ELR (cell line): ENCODE measurements around the gene DOK1.
"Not testable (repeated sequence)": the region's sequence is repeated elsewhere in the genome, so short reads cannot be mapped to it uniquely, and the experiment has no call there.

Source experiments
- DNase-seq: peaks from one replicate; pipeline ENCODE4 v3.0.0-alpha.2; 2015; ENCODE audit warnings: low read depth

DOK1 gene

DNA sequence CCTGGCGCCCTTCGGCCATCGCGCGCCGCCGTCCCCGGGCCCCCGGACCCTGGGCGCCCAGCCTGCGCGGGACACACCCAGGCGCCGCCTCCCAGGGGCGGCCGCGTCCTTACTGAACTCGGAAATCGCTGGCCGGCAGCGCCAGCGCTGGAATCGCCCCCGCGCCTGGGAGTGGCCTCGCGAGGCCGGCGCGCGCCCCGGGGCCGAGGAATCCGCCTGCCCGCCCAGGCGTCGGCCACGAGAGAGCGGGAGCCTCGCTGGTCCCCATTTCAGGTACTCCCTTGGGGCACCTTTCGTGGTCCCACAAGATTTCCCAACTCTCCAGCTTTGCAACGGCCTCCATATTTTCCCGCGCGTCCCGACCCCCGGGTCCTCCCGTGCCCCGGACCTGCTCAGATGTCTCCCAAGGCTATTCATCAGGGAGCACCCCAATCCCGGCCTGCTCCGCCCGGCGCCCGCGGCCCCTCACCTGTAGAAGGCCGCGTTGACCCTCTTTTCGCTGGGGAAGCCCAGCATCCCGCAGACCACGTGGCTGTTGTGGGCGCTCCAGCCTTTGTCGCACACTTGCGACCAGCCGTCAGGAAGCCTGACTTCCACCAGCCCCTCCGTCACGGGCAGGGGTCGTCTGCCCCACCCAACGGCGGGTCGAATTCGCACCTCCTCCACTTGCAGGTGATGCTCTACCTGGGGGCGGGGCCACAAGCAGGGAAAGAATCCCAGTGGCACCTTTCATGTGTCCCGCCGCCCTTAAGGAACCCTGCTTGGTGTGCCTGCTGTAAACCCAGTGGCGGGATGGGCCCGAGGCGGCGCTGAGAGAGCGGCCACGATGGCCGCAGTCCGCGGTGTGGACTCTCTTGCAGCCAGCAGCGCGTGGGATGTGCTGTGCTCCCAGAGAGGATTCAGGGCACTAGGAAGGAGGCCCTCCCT lies 5.4 kb upstream of the DOK1 start:
- peak; percentile 80 for DNase-seq

DNA sequence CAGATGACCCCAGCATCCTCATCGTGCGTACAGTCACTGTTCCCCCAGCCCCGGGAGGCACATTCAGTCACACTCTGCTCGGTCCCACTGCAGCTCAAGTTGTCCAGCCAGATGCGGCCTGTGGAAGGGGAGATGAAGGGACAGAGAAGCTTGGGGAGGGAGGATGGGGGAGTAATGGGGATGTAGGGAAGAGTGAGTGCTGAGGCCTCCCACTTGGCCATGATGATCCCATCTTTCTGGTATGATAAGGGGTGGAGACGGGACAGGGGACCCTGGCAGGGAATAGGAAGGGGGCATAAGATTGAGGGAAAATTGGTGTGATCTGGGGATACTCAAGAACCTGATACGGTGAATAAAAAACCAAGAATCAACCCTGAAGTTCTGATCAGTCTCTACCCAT lies 4.3 kb upstream of the DOK1 start:
- no peak for DNase-seq

DNA sequence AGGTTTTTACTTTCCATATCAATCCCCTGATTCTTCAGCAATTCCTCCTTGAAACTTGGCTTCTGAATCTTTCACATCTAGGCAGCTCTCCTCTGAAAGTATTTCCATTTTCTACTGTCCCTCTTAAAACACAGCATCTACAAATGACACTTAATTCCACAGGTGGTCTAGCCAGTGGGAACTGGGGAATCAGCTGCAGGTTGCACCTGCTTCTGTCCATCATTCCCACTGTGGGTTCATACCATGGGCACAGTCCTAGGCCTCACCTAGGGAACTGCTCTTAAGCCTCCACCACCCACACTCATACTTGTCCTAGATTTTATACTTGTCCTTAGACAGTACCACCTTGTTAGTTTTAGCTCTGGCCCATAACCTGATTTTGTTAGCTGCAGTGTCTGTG lies 3.0 kb upstream of the DOK1 start:
- no peak for DNase-seq

DNA sequence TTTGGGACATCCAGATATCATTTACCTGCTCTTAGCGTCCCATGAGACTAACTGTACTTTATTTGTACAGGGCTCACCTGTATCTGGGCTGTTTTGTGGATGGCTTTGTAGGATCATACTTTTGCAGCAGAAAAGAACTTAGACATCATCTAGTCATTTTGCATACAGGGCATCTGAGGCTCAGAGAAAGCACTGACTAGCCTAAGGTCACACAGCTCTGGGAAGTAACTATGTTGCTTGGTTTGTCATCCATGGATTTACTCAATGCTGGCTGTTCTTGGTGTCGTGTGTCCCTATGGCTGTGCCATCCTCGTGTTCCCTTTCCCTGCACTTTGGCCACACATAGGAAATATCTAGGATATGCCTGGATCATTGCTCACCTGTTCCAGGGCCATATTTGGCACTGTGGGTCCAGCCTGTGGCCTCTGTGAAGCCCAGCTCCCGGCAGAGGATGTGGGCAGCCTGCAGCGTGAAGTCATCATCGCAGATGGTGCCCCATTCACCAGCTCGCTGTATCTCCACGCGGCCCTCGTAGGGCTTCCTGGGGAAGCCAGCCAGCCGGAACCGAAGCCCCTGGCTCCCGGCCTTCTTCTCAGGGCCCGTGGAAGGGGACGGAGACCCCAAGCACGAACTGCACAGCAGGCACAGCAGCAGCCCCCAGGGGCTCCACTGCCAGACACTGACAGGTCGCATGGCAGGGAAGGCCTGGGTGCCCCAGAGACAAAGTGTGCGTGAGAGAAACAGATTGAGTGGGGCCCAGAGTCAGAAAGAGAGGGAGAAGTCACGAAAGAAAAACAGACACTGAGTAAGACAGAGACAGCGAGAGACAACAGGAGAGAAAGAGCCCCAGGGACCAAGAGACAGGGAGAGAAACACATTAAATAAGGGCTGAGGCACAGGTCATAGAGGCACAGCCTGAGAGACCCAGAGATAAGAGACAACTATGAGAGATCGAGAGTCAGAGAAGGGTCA lies 2.3 kb upstream of the DOK1 start:
- DNase-seq, result no peak

DNA sequence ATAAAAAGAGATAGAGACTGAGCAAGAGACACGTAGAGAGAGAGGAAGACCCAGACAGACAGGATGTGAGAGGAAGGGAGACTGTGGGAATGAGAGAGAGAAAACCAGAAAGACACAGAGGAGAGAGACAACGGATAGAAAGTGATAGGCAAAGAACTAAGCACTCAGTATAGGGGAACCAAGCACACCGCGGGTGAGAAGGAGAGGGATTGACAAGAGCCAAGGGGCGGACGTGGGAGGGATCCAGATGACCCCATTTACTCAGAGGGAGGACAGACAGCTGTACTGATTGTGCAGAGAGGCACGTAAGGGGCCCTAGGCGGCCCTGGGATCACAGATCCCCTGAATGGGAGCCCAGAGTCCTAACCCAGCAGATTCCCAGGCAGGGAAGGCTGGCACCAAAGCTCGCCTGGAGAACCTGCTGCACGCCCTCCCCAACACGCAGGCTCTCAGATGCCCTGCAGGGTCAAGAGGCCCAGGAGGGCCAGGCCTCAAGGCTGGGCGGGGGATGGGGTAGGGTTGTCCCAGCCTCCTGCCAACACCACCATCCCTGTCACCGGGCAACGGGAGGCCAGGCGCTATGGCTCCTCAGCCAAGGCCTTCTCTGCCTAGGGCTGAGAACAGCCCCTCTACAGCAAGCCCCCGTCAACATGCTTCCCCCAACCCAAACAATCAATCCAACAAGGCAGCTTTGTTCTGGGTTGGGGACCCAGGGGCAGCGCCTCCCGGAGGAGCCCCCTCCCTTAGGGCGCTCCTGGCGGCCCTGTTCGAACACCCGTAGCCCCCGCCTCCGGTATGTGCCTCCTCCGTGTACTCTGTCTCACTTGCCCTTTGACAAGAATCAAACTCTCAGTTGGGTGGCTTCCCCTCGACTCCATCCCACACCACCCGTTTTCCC lies 1.4 kb upstream of the DOK1 start:
- no peak for DNase-seq

DNA sequence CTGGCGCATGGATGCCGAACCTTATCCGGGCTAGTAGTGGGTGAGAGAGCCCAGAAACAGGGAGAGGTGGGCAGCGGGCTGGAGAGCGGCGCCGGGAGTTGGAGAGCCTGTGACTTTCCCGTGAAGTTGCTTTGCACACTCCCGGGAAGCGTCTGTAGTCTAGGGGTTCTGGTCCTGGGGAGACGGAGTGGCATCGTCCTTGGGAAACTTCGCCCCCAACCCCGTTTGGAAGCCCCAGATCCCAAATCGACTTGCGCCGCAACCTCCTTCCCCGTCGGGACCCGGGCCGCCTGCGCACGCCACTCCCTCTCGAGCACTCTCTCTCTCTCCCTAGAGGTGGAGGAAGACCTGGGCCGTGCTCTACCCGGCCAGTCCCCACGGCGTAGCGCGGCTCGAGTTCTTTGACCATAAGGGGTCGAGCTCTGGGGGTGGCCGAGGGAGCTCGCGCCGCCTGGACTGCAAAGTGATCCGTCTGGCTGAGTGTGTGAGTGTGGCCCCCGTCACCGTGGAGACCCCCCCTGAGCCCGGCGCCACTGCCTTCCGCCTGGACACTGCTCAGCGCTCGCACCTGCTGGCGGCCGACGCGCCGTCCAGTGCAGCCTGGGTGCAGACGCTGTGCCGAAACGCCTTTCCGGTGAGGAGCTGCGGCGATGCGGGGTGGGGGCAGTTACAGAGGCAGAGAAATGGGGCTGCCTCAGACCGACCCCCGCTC lies 456 bp downstream of the DOK1 start:
- no peak for DNase-seq

DNA sequence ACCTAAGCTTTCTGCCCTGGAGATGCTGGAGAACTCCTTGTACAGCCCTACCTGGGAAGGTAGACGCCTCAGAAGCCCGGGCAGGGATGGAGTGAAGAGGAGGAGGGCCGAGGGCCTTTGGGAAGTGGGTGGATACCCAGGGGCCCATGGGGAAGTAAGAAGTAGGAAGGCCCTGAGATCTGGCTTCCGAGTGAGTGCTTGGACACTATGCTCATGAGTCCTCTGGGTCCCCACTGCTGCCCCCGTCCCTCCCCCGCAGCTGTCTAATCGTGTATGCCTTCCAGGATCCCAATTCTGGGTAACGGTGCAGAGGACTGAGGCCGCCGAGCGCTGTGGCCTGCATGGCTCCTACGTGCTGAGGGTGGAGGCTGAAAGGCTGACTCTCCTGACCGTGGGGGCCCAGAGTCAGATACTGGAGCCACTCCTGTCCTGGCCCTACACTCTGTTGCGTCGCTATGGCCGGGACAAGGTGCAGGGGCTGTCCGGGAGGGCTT lies 1.1 kb downstream of the DOK1 start:
- no peak for DNase-seq

DNA sequence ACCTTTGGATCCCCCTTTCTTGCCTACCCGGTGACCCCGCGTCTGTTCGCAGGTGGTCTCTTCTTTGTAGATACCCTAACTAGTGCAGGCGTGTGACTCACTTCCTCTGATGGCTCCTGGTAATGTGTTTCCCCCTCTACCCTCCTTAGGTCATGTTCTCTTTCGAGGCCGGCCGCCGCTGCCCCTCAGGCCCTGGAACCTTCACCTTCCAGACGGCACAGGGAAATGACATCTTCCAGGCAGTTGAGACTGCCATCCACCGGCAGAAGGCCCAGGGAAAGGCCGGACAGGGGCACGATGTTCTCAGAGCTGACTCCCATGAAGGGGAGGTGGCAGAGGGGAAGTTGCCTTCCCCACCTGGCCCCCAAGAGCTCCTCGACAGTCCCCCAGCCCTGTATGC lies 1.6 kb downstream of the DOK1 start:
- DNase-seq, result no peak

DNA sequence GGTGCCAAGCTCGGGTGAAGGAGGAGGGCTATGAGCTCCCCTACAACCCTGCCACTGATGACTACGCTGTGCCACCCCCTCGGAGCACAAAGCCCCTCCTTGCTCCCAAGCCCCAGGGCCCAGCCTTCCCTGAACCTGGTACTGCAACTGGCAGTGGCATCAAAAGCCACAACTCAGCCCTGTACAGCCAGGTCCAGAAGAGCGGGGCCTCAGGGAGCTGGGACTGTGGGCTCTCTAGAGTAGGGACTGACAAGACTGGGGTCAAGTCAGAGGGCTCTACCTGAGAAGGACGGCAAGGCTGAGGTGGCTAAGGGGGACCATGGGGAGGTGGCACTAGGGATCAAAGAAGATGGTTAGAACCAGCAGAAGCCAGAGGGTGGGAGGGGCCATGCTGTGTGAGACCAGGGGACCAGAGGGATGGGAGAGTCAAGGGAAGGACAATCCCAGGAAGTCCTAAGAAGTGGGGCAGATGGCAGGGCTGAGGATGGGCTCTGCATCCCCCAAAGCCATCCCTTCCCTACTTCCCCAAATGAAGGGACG lies 2.4 kb downstream of the DOK1 start:
- no peak for DNase-seq

DNA sequence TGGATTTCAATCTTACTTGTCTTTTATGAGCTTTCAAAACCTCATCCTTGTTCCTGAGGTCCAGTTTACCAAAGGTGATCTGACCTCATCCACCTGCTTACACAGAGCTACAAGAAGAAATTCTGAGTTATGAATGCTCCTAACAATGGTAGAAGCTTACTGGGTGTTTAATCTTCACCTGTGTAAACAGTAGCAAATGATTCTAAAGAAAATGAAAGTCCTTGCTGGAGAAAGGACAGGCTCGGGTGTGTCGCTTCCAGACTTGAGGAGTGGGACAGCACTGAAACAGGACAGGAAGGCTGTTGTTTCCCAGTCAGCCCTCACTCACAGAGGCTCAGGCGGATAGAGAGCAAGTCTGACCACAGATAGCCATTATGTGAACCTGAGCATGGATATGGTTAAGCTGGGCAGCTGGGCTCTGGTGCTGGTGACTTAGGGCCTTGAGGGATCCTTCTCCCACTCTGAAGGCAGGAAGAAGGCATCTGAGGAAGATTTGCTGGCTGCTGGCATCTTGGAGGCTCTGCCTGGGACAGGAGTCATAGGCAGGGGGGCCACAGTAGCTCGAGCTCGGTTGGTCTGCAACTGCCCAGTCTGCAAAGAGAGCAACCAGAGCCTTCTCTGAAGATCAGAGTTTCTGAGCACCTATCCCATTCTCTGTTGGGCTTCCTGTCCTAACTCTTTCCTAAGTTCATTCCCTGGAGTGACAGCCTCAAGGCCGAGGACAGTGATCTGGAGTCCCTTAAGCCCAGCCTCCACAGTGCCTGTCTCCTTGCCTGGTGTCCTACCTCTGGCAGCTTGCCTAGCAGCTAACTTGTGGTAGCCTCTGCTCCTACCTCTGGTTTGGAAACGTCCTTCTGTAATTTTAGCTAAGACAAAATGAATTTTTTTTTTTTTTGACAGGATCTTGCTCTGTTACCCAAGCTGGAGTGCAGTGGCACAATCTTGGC lies 4.0 kb downstream of the DOK1 start:
- DNase-seq, result no peak

DNA sequence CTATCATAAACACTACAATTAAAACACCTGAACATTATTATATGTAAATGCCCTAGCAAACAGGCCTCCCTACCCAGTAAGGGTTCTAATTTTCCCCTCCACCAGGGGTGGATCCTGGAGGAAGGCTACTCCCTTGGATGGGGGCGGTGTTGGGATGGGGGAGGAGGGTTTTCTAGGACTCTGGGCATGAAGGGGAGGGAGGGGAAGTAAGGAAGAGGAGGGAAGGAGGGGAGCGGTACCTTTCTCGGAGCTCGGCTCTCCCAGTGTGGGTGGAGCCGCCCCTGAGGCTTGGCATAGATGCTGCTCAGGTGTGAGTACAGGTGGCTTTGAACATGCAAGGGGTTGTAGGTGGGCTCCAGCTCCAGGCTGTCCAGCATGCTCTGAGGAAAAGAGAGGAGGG lies 5.4 kb downstream of the DOK1 start:
- DNase-seq, result no peak

DNA sequence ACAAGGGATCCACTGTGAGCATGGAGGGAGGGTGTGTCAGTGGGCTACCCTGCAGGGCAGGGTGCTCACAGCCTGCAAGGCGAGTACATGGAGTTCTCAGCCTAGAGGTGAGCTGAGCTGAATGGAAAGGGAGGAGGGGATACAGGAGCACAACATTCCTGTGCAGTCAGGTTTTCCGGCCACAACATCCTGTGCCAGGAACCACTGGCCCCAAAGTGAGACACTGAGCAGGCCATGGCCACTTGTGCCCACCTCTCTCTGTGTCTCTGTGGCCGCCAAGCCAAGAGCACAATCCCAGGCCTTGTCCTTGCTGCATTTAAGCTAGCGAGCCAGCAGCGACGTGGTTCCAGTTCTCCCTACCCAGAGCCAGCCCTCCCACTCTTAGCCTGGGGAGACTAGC lies 6.1 kb downstream of the DOK1 start:
- peak; percentile 30 for DNase-seq

DNA sequence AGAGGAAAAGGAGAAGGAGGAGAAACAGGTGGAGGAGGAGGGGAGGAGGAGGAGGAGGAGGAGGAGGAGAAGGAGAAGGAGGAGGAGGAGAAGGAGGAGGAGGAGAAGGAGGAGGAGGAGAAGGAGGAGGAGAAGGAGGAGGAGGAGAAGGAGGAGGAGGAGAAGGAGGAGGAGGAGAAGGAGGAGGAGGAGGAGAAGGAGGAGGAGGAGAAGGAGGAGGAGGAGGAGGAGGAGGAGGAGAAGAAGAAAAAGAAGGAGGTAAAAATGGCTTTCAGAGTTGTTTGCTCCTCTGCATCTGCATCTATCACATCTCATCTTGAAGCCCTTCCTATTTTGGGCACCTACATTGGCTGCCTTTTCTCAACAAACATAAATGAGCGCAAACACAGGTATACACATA lies 6.5 kb downstream of the DOK1 start:
- DNase-seq, result not testable (repeated sequence)

DNA sequence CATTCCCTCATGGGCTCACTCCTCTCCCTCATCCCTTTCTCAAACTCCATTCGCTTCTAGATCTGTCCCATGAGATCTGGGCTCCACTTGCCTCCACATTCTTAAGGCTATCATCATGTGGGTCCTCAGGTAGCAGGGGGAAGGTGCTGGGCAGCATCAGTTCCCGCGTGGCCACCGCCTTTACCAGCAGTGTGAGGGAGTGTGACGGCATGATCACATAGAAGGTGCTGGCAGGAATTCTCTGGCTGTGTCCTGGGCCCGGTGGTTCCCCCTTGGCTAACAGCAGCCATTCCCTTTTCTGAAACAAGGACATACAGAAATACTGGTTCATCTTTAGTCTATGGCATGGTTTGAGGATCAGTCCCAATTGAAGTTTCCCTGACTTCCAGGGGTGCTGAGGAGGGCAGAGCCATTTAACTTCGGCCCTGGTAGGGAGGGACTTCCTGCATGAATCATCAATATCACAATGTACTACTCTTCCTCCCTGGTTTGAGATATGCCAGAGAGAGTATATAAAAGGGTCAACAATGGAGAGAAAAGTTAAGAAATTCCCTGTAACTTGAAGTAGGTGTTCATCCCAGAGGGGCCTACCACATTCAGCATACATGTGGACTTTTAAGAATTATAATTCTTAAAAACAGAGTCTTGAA lies 7.7 kb downstream of the DOK1 start:
- DNase-seq, result peak; percentile 29

DNA sequence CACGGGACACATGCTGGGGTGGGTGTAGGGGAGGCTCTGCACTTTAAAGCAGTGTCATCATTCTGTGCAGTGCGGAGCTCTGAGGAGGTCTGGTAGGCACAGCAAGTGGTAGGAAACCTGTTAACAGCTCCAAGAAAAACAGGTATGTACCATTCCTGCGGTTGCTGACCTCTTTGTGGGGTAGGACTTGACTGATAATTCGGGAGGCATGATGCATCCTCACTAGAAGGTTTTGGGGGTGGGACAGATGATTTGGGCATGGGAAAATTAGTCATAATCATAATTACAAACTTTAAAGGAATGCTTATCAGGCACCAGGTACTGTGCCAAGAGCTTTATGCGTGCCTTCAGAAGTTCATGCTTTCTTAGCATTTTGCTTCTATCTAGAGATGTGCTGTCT lies 9.7 kb downstream of the DOK1 start:
- peak; percentile 71 for DNase-seq

DNA sequence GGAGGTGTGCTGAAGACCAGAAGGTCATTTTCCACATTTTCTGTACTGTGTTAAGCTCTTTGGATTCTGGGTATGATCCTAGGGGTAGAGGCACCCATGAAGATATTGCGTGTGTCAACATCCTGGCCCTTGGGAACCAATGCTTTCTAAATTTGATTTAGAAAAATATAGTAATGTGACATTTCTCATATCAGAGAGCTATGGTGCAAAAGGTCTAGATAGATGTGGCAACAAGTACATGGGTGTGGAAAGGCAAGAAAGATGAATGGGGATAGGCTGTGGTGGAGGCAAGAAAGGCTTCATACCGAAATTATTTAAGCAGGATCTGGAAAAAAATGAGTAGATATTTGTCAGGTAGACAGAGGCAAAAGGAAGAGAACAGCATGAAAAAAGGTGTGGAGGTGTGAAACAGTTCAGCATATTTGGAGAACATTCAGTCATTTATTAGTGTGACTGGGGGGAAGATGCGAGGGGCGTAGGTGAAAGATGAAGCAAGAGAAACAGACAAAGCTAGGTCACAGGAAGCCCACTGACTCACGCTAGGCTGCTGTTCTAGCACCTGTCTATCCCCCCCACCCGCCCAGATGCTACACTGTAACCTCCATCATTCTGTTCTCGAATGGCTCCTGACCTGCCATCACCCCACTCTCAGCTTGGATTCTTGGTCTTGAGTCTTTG lies 11.7 kb downstream of the DOK1 start:
- DNase-seq, result no peak

DNA sequence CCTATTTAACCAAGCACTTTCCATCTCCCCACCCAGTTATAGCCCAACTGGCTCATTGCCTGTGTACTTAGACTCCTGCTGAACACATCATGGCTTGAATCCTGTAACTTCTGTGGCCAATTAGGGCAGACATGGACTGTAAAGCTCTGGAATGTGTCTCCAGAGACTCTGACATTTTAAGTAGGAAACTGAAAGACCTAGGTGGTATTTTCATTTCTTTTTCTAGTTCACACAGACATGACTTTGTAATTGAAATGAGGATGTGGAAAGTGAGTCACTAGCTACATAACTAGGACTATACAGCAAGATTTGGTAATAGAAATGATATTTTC lies 12.2 kb downstream of the DOK1 start:
- peak; percentile 85 for DNase-seq

DNA sequence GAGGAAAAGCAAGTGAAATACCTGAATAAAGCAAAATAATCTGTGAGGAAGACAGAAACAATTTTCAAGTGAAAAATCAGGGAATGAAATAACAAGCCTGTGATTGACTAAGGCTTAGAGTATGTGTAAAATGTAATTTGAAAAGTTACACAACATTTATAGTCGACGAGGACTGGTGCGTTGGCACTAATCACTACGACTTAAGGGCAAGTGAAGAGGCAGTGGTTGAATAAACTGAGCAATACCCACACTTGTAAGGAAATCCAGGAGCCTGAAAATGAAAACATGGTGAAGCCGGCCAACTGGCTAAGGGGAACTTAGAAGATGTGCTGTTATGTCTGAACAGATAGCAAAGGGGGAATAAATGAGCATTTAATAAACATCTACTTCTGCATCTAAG lies 13.4 kb downstream of the DOK1 start:
- peak; percentile 94 for DNase-seq

DNA sequence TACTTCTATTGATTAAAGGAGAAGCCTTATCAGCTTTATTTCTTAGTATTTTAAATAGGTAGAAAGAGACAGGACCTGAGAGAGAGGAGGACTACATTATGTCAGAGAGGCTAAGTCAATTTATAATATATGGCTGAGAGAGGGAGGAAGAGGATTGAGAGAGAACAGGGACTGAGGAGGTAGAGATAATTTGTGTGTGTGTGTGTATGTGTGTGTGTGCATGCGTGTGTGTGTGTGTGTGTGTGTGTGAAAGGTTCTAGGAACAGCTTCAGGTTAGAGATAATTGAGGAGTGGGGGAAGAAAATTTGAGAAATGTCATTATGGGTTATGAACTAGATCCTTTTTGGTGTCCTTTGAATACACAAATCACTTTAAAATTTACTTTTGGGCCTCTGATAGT lies 15.2 kb downstream of the DOK1 start:
- no peak for DNase-seq
